Hepatocyte (in vitro differentiated cells): ENCODE data around the gene CRYGB.

Experiments
- EZH2 ChIP-seq: fragments of 200-600 bp; sonication (generic); IDR thresholded peaks from 2 replicates; pipeline ENCODE4 v1.6.1; 2016; ENCODE audit warnings: antibody characterized with exemption, mild to moderate bottlenecking, borderline replicate concordance
- TF ChIP-seq, protein P1 (sequence below): fragments of 200-600 bp; sonication (generic); IDR thresholded peaks from 2 replicates; pipeline ENCODE4 v1.5.1; 2016; ENCODE audit warnings: antibody characterized with exemption, mild to moderate bottlenecking; ENCODE audit not compliant: poor library complexity

DNA sequence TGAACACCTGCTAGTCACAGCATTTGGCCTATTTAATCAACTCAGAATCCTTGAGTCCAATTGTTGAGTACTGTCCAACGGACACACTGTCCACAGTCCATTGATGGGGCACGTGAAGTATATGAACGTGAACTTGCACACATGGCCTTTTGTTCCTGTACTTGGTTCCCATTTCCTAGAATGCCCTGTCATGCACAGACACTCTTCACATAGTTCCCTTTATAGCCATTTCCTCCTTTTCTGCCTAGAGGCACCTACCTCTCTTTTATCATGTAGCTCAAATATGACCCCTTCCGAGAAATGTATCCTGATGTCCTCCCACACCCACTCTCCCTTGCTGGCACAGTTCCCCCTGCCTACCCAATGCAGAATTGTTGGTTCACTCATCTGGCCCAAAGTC is 26.2 kb upstream of the CRYGB start:
- TF ChIP-seq, protein P1, sequence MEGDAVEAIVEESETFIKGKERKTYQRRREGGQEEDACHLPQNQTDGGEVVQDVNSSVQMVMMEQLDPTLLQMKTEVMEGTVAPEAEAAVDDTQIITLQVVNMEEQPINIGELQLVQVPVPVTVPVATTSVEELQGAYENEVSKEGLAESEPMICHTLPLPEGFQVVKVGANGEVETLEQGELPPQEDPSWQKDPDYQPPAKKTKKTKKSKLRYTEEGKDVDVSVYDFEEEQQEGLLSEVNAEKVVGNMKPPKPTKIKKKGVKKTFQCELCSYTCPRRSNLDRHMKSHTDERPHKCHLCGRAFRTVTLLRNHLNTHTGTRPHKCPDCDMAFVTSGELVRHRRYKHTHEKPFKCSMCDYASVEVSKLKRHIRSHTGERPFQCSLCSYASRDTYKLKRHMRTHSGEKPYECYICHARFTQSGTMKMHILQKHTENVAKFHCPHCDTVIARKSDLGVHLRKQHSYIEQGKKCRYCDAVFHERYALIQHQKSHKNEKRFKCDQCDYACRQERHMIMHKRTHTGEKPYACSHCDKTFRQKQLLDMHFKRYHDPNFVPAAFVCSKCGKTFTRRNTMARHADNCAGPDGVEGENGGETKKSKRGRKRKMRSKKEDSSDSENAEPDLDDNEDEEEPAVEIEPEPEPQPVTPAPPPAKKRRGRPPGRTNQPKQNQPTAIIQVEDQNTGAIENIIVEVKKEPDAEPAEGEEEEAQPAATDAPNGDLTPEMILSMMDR = no peak
- no peak for TF ChIP-seq EZH2
